ENCODE data around the gene NXF3. TPM values are rescaled to one million over a fixed set of nuclear protein-coding genes. Genes with fewer than 3 reads are reported as not detected.
"Not testable (repeated sequence)": the region's sequence is repeated elsewhere in the genome, so short reads cannot be mapped to it uniquely, and the experiment has no call there.

The NXF3 gene
- total and polyA plus RNA-seq, 3 donors from 2014 or later: 119 to 668 (median 656) TPM

GRCh38 chrX:103107836-103108235, 14.9 kb upstream of the NXF3 start:
- TF ChIP-seq CTCF (IDR thresholded peaks at IDR 0.05) (no peak), POLR2A (IDR thresholded peaks at IDR 0.05) (no peak)
- Histone ChIP-seq H3K4me1 (no peaks in the 10 kb centered on the region), H3K36me3 (ENCODE audit: low read depth, missing control alignments) (no peaks in the 10 kb centered on the region), H3K27ac (no peak overlapping the region), H3K4me3 (no peak overlapping the region), H3K27me3 (no peaks in the 10 kb centered on the region), H3K9me3 (no peaks in the 10 kb centered on the region)
- WGBS, 2 donors: 90% methylated on average over 2 of the region's 4 CpGs; no CpG with 5 or more reads in 1 of the 2 donors
- DNase-seq: no peak
- intact Hi-C loops (cut with DNase I; ENCODE audit: low total_unique reads): no loop called here

GRCh38 chrX:103107227-103107737, 14.3 kb upstream of the NXF3 start:
- WGBS, 2 donors: 93 to 96% methylated on average over 3 of the region's 21 CpGs
- H3K36me3 ChIP-seq (ENCODE audit: low read depth, missing control alignments); intact Hi-C loops (cut with DNase I; ENCODE audit: low total_unique reads); H3K27ac ChIP-seq; DNase-seq; H3K9me3 ChIP-seq; H3K27me3 ChIP-seq; H3K4me1 ChIP-seq; H3K4me3 ChIP-seq: not testable (repeated sequence)

GRCh38 chrX:103104370-103104769, 11.4 kb upstream of the NXF3 start:
- H3K27me3 ChIP-seq; DNase-seq; H3K9me3 ChIP-seq; H3K4me1 ChIP-seq; intact Hi-C loops (cut with DNase I; ENCODE audit: low total_unique reads); H3K27ac ChIP-seq; H3K4me3 ChIP-seq; H3K36me3 ChIP-seq (ENCODE audit: low read depth, missing control alignments): not testable (repeated sequence)
- WGBS, 2 donors: 78 to 92% methylated on average over 1 to 4 of the region's 26 CpGs

GRCh38 chrX:103103866-103104265, 10.9 kb upstream of the NXF3 start:
- H3K36me3 ChIP-seq (ENCODE audit: low read depth, missing control alignments); H3K27me3 ChIP-seq; DNase-seq; H3K9me3 ChIP-seq; intact Hi-C loops (cut with DNase I; ENCODE audit: low total_unique reads); H3K27ac ChIP-seq; H3K4me3 ChIP-seq; H3K4me1 ChIP-seq: not testable (repeated sequence)
- 40% methylated on average over 1 of the region's 2 CpGs; no CpG with 5 or more reads in 1 of the 2 donors for WGBS, 2 donors

- intact Hi-C loops (cut with DNase I; ENCODE audit: low total_unique reads): no loop called here
- peak; percentile 85 for DNase-seq
Observed at GRCh38 chrX:103101299-103102042, 8.5 kb upstream of the NXF3 start.

GRCh38 chrX:103100484-103100883, 7.5 kb upstream of the NXF3 start:
- TF ChIP-seq CTCF (IDR thresholded peaks at IDR 0.05) (no peak), POLR2A (IDR thresholded peaks at IDR 0.05) (no peak)
- H3K4me3 ChIP-seq: no peak overlapping the region
- H3K36me3 ChIP-seq (ENCODE audit: low read depth, missing control alignments): no peaks in the 10 kb centered on the region
- no peak for DNase-seq
- WGBS, 2 donors: 65 to 69% methylated on average over 4 of the region's 4 CpGs
- intact Hi-C loops (cut with DNase I; ENCODE audit: low total_unique reads): no loop called here
- no peaks in the 10 kb centered on the region for H3K4me1 ChIP-seq
- H3K27ac ChIP-seq: no peak overlapping the region
- H3K9me3 ChIP-seq: no peaks in the 10 kb centered on the region
- H3K27me3 ChIP-seq: no peaks in the 10 kb centered on the region

More at GRCh38 chrX:103101299-103102042, 8.5 kb upstream of the NXF3 start:
- 34% methylated on average over 3 of the region's 3 CpGs; no CpG with 5 or more reads in 1 of the 2 donors for WGBS, 2 donors
- Histone ChIP-seq H3K36me3 (ENCODE audit: low read depth, missing control alignments) (no peaks in the 10 kb centered on the region), H3K27ac (peak overlapping the region in 1 of 2 donors; percentile 3), H3K4me1 (no peaks in the 10 kb centered on the region), H3K27me3 (no peaks in the 10 kb centered on the region), H3K9me3 (no peaks in the 10 kb centered on the region), H3K4me3 (no peak overlapping the region)
- TF ChIP-seq CTCF (IDR thresholded peaks at IDR 0.05) (no peak), POLR2A (IDR thresholded peaks at IDR 0.05) (no peak)
